Muscle of leg (tissue), 11 donors: ENCODE results near the gene FAF1. TPM values are rescaled to one million over a fixed set of nuclear protein-coding genes. Genes with fewer than 3 reads are reported as not detected.
"Not testable (repeated sequence)": the region's sequence is repeated elsewhere in the genome, so short reads cannot be mapped to it uniquely, and the experiment has no call there.

Experiments used
- DNase-seq: peaks from one replicate; pipeline ENCODE4 v3.0.0; 2013
- H3K27ac ChIP-seq: one replicate; pipeline ENCODE4 v1.5.1; 2013; ENCODE audit warnings: mild to moderate bottlenecking, low read length, control low read depth
- H3K27me3 ChIP-seq: one replicate; pipeline ENCODE4 v1.6.1; 2013; ENCODE audit warnings: low read length; ENCODE audit not compliant: control insufficient read depth, insufficient read depth
- H3K36me3 ChIP-seq: one replicate; pipeline ENCODE4 v1.6.1; 2013; ENCODE audit warnings: low read length; ENCODE audit not compliant: control insufficient read depth, insufficient read depth
- H3K4me1 ChIP-seq: one replicate; pipeline ENCODE4 v1.6.1; 2013; ENCODE audit warnings: low read length; ENCODE audit not compliant: control insufficient read depth, insufficient read depth
- H3K4me3 ChIP-seq: one replicate; pipeline ENCODE4 v1.5.1; 2013; ENCODE audit warnings: low read length, control low read depth
- H3K9me3 ChIP-seq: replicated peaks from 2 replicates; pipeline ENCODE4 v1.6.1; 2013; ENCODE audit warnings: low read depth, low read length; ENCODE audit not compliant: control insufficient read depth
- WGBS: methylation state at CpG from one replicate; pipeline ENCODE4 v1.1.5; 2013; ENCODE audit warnings: missing lambda C conversion rate; ENCODE audit not compliant: insufficient coverage; 5-methylcytosine and 5-hydroxymethylcytosine counted together
- polyA plus RNA-seq, 8 donors: library from polyadenylated mRNA; unstranded; fragments of 120-200 nt; gene quantifications; one replicate each; pipeline versions ENCODE4 v1.2.1 to v1.2.3, GENCODE V29; 2013; ENCODE audit warnings: inconsistent platforms in 1 of 8, low replicate concordance in 1 of 8; ENCODE audit not compliant: insufficient read length in 8 of 8, insufficient read depth in 1 of 8
- total RNA-seq: library from RNA; stranded (reverse); fragments of 120-200 nt; gene quantifications from one replicate; pipeline ENCODE4 v1.2.4, GENCODE V29; 2013

The FAF1 gene
- total and polyA plus RNA-seq, 9 donors: 35.6 to 51.7 (median 38.6) TPM

DNA sequence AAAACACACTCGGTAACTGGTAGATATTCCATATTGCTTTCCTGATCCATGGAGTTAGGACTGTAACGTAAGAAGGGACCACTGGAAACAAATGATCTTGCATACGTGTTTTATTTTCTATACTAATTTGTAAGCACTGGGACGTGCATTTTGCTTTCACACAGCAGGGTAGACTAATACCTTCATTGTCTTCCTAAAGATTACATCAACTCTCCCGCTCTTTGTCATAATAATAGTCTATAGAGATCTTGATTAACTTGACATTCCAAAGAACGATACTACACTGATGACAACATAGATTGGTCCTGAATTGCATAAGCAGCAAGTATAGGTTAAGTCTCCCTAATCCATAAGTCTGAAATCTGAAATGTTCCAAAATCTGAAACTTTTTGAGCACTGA lies 166.5 kb downstream of the FAF1 start:
- no peaks in the 10 kb centered on the region for H3K9me3 ChIP-seq
- 80% methylated on average over 1 of the region's 6 CpGs for WGBS
- H3K4me3 ChIP-seq: no peak overlapping the region

GRCh38 chr1:50787266-50787665 lies 172.8 kb downstream of the FAF1 start:
- WGBS: no CpG with 5 or more reads among the region's 3 CpGs
- no peak overlapping the region for H3K27ac ChIP-seq
- no peak overlapping the region for H3K4me3 ChIP-seq

More for the DNA sequence above, 166.5 kb downstream of the FAF1 start:
- Histone ChIP-seq H3K4me1 (no peaks in the 10 kb centered on the region), H3K36me3 (no peaks in the 10 kb centered on the region), H3K27me3 (no peaks in the 10 kb centered on the region), H3K27ac (no peak overlapping the region)
- DNase-seq: no peak

GRCh38 chr1:50783286-50783685 lies 176.8 kb downstream of the FAF1 start:
- Histone ChIP-seq H3K4me1 (no peaks in the 10 kb centered on the region), H3K9me3 (no peaks in the 10 kb centered on the region), H3K4me3 (no peak overlapping the region), H3K27me3 (no peaks in the 10 kb centered on the region), H3K36me3 (peaks cover 8% of the 10 kb centered on the region), H3K27ac (no peak overlapping the region)
- DNase-seq: no peak
- 73% methylated on average over 2 of the region's 9 CpGs for WGBS

More at GRCh38 chr1:50787266-50787665, 172.8 kb downstream of the FAF1 start:
- Histone ChIP-seq H3K36me3 (no peaks in the 10 kb centered on the region), H3K4me1 (no peaks in the 10 kb centered on the region), H3K27me3 (no peaks in the 10 kb centered on the region), H3K9me3 (no peaks in the 10 kb centered on the region)
- DNase-seq: no peak

DNA sequence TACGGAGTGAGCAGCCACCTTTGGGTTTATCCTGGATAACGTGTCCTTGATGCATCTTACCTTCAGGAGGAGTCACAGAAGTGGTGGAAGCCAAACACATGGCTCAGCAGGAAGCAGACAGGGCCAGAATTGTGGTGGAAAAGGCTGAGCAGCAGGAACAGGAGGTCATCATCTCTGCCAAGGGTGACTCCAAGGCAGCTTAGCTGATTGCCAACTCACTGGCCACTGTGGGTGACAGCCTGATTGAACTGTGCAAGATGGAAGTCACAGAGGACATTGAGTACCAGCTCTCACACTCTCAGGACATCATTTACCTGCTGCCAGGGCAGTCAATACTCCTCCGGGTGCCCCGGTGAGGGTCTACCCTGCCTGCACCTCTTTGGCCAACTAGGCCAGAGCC lies 179.3 kb downstream of the FAF1 start:
- no peak for DNase-seq
- no peak overlapping the region for H3K4me3 ChIP-seq
- no peaks in the 10 kb centered on the region for H3K27me3 ChIP-seq
- no peak overlapping the region for H3K27ac ChIP-seq
- H3K4me1 ChIP-seq: no peaks in the 10 kb centered on the region
- H3K9me3 ChIP-seq: no peaks in the 10 kb centered on the region
- WGBS: 92% methylated on average over 2 of the region's 4 CpGs
- H3K36me3 ChIP-seq: peaks cover 8% of the 10 kb centered on the region

DNA sequence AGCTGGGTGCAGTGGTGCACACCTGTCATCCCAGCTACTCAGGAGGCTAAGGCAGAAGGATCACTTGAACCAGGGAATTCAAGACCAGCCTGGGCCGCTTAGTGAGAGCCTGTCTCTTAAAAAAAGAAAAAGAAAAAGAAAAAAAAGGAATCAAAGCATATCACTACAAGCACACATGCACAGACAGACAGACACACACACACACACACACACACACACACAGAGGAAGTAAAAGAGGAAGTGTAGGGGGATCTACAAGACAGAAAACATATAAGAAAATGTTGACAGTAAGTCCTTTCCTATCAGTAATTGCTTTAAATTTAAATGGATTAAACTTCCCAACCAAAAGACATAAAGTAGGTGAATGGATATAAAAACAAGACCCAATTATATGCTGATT lies 180.3 kb downstream of the FAF1 start:
- DNase-seq: peak; percentile 5
- WGBS: no CpG with 5 or more reads among the region's 1 CpG
- Histone ChIP-seq H3K9me3 (no peaks in the 10 kb centered on the region), H3K4me1 (no peaks in the 10 kb centered on the region), H3K27ac (no peak overlapping the region), H3K4me3 (no peak overlapping the region), H3K27me3 (no peaks in the 10 kb centered on the region), H3K36me3 (peaks cover 8% of the 10 kb centered on the region)

DNA sequence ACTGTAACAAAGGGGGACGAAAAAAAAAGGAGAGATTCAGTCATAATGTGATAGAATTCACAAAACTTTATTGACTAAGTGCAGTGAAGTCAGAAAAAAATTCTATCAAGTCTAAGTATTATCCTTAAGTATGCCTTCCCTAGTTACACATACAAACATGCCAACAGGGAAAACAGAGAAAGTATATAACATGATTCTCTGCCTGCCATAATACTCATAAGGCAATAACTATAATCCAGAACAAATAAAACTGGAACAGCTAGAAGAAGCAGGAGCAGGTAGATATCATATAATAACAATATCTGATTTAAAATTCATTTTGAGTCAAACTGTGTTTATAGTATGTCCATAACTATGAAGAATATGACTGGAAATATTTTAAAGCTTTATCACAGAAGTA lies 184.3 kb downstream of the FAF1 start:
- no peak overlapping the region for H3K4me3 ChIP-seq
- WGBS: no CpG with 5 or more reads among the region's 1 CpG

DNA sequence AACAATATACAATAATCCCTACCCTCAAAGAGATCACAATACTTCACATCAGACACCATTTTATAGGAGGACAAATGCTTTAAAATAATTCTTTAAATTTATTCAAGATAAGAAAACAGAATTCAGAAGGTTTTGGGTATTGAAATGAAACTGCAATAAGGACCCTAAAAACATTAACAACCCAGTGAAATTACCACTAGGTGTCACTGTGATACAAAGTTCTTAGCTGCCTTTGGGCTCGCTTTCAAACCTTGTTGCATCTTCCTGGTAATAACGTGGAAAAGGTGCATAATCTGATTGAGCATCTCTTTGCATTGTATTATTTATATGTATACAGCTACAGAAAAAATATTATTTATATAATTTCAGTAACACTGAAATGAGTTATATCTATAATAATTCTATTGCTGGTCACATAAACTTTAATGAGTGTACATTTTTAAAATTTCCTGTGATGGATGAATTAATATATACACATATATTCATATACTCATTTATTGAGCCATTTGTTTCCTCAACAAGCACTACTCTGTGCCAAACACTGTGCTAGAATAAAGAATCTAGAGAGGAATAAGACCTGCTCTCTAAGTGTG lies 185.2 kb downstream of the FAF1 start:
- Histone ChIP-seq H3K27ac (no peak overlapping the region), H3K4me1 (no peaks in the 10 kb centered on the region), H3K36me3 (no peaks in the 10 kb centered on the region), H3K4me3 (no peak overlapping the region), H3K27me3 (no peaks in the 10 kb centered on the region), H3K9me3 (no peaks in the 10 kb centered on the region)
- peak; percentile 71 for DNase-seq
- WGBS: no CpG with 5 or more reads among the region's 2 CpGs

More for the DNA sequence above, 184.3 kb downstream of the FAF1 start:
- peaks cover 6% of the 10 kb centered on the region for H3K36me3 ChIP-seq
- no peak overlapping the region for H3K27ac ChIP-seq
- no peaks in the 10 kb centered on the region for H3K27me3 ChIP-seq
- no peaks in the 10 kb centered on the region for H3K9me3 ChIP-seq
- no peak for DNase-seq
- H3K4me1 ChIP-seq: no peaks in the 10 kb centered on the region

GRCh38 chr1:50766688-50767087 lies 193.4 kb downstream of the FAF1 start:
- DNase-seq: no peak
- Histone ChIP-seq H3K27me3 (no peaks in the 10 kb centered on the region), H3K9me3 (no peaks in the 10 kb centered on the region), H3K36me3 (peaks cover 2% of the 10 kb centered on the region), H3K4me1 (no peaks in the 10 kb centered on the region), H3K27ac (no peak overlapping the region), H3K4me3 (no peak overlapping the region)

- not testable (repeated sequence) for H3K36me3 ChIP-seq, DNase-seq
- no CpG with 5 or more reads among the region's 3 CpGs for WGBS
These were observed 203.5 kb downstream of the FAF1 start for GRCh38 chr1:50756543-50756942.

GRCh38 chr1:50754764-50755163 lies 205.3 kb downstream of the FAF1 start:
- not testable (repeated sequence) for H3K36me3 ChIP-seq, H3K27me3 ChIP-seq, H3K4me1 ChIP-seq, H3K27ac ChIP-seq, H3K4me3 ChIP-seq, DNase-seq, H3K9me3 ChIP-seq
- WGBS: 100% methylated on average over 1 of the region's 1 CpG

More at GRCh38 chr1:50756543-50756942, 203.5 kb downstream of the FAF1 start:
- not testable (repeated sequence) for H3K27me3 ChIP-seq, H3K27ac ChIP-seq, H3K9me3 ChIP-seq, H3K4me3 ChIP-seq, H3K4me1 ChIP-seq
